ENCODE results near the gene ACTA2. TPM values are rescaled to one million over a fixed set of nuclear protein-coding genes. Genes with fewer than 3 reads are reported as not detected.

Gene ACTA2
- total RNA-seq, 4 donors from 2014 or later, result 144 to 840 (median 162) TPM

DNA sequence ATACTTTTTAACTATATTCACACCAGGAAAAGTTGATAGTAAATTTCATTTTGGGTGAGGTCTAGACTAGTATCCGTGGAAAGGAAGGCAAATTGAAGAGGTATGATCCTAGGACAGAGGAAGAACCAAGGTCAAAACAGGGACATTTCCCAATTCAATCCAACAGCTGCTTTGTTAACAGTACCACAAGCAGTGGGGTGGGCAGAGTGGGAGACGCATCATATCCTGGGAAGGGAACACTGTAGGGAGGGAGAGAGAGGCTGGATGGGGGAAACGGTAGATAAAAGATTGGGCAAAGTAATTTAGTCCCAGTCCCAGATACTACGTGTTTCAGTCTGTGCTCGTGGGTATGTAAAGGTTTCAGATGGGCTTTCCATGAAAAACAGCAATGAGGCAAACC lies 28.9 kb upstream of the ACTA2 start:
- no peak for DNase-seq (ENCODE audit: low spot score)
- TF ChIP-seq, protein P1, sequence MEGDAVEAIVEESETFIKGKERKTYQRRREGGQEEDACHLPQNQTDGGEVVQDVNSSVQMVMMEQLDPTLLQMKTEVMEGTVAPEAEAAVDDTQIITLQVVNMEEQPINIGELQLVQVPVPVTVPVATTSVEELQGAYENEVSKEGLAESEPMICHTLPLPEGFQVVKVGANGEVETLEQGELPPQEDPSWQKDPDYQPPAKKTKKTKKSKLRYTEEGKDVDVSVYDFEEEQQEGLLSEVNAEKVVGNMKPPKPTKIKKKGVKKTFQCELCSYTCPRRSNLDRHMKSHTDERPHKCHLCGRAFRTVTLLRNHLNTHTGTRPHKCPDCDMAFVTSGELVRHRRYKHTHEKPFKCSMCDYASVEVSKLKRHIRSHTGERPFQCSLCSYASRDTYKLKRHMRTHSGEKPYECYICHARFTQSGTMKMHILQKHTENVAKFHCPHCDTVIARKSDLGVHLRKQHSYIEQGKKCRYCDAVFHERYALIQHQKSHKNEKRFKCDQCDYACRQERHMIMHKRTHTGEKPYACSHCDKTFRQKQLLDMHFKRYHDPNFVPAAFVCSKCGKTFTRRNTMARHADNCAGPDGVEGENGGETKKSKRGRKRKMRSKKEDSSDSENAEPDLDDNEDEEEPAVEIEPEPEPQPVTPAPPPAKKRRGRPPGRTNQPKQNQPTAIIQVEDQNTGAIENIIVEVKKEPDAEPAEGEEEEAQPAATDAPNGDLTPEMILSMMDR (IDR thresholded peaks at IDR 0.05), result no peak
- ATAC-seq (ENCODE audit: low FRiP score), result no peak

DNA sequence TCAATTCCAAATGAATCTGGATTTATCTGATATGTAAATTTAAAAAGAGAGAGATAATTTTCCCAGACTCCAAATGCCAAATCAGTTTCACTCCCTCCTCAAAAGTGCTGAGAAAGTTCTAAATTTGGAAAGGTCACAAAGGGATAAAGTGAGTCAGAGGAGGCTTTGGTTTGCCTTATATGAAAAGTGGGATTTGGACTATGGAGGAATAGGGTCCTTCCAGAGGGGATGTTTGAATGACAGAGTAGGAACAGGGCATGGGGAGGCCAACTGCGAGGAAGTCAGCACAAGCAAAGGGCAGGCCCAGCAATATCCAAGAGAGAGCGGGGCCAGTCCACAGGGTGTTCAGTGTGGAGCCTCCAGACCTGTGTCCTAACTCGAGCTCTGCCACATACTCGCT lies 28.2 kb upstream of the ACTA2 start:
- ATAC-seq (ENCODE audit: low FRiP score) (peak; percentile 30), DNase-seq (ENCODE audit: low spot score) (no peak)
- TF ChIP-seq, protein P1 (IDR thresholded peaks at IDR 0.05), result no peak

DNA sequence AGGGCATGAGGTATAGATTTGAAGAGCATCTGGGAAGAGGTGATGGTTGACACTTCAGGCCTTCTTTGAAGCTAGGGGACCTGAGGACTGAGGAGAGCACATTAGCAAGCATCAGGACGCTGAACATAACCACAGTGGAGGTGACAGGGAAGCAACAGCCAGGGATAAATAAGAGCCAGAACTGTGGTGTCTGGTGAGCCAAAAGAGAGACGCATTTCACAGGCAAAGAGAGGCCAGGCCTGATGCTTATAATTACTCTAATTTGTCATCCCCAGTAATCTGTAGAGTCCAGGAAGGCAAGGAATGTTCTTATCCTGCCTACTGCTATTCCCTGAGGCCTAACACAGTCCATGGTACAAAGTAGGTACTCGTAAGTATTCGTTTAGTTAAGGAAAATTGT lies 27.7 kb upstream of the ACTA2 start:
- DNase-seq (ENCODE audit: low spot score), result no peak
- no peak for ATAC-seq (ENCODE audit: low FRiP score)
- TF ChIP-seq, protein P1 (IDR thresholded peaks at IDR 0.05), result no peak

DNA sequence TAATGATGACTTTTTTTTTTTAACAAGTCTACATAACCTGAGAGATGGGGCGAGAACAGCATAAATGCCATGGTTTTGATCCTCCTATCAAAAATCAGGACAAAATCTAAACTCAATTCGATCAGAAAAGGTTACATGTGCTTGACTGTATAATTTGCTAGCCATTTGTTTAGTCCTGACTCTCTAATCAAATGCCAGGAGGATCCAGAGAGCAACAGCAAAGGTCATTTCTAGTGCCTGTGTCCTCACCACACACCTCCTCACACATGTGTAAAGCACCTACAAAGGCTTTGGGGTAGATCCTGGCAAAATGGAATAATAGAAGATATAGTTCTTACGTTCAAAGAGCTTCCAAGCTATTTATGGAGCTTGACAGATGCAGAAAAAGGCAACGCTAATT lies 27.0 kb upstream of the ACTA2 start:
- no peak for DNase-seq (ENCODE audit: low spot score)

DNA sequence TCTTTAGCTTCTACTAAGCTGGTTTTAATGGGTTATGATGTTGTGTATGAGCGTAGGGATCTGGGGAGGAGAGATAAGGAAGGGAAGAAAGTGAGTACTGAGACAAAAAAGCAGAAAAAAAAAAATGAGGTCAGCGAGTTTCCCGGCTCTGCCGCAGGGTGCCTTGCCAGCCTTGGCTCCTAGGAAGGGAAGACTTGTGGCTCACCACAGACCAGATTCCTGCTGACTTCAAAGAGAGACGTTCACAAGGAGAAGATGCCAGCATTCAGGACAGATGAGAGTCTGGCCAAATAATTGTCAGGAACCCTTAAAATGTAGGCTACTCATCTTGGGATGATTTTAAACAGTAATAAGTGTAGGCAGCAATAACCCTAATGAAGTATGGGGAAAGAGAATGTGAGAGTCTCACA lies 26.6 kb upstream of the ACTA2 start:
- TF ChIP-seq, protein P1 (IDR thresholded peaks at IDR 0.05), result no peak
- DNase-seq (ENCODE audit: low spot score) (no peak), ATAC-seq (ENCODE audit: low FRiP score) (peak; percentile 89)

More for the DNA sequence above, 27.0 kb upstream of the ACTA2 start:
- ATAC-seq (ENCODE audit: low FRiP score), result no peak
- TF ChIP-seq, protein P1 (IDR thresholded peaks at IDR 0.05), result no peak

DNA sequence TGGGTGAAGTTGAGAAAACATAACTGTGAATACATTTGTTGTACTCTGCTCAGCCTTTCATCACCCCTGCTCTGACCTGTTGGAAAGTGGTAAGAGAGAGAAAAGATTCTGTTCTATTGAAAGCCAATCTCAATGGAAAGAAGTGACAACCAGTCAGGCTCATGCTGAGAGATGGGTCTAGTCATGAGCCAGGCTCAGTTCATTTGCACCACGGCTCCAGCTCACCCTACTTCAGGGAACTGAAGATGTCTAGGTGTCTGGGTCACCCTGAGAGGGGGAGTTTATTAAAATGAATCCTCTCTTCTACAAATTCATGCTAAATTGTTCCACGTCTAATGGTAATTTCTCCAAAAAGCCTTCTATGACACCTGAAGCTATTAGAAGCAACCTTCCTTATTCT lies 25.9 kb upstream of the ACTA2 start:
- no peak for DNase-seq (ENCODE audit: low spot score)
- TF ChIP-seq, protein P1 (IDR thresholded peaks at IDR 0.05), result no peak
- no peak for ATAC-seq (ENCODE audit: low FRiP score)

DNA sequence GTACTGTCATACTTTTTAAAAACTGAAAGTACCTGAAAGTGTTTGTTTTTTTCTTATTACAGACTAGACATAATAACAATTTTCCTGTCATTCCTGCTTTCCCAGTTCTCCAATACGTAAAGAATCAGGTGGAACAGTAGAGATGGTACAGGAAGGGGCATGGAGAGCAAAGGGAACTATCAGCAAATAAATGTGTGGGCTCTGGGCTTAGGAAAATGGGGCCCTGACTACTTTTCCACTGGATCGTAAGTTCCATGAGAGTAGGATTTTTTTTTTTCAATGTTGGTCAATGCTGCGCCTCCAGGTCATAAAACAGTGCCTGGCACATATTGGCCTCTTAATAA lies 22.8 kb upstream of the ACTA2 start:
- DNase-seq (ENCODE audit: low spot score), result no peak
- no peak for ATAC-seq (ENCODE audit: low FRiP score)
- TF ChIP-seq, protein P1 (IDR thresholded peaks at IDR 0.05), result no peak
